Smooth muscle cell of bladder (primary cell): Measurements from ENCODE around the gene PCDH9. TPM values are rescaled to one million over a fixed set of nuclear protein-coding genes. Genes with fewer than 3 reads are reported as not detected.

ENCODE experiments used
- total RNA-seq: library from RNA; depleted of rRNA; stranded (reverse); fragments of >200 nt; gene quantifications from 2 replicates; pipeline ENCODE4 v1.2.3, GENCODE V29; 2014

The PCDH9 gene
- 3.5 and 3.6 TPM in 2 replicates for total RNA-seq

GRCh38 chr13:67229481-67230403, at the start of gene PCDH9:
TSS of gene PCDH9 (minus strand) at chr13:67230336. CDS start at chr13:67228440, 1,896 bp downstream.

